ENCODE measurements around the gene CSNK1G3.
"Not testable (repeated sequence)": the region's sequence is repeated elsewhere in the genome, so short reads cannot be mapped to it uniquely, and the experiment has no call there.

The CSNK1G3 gene

GRCh38 chr5:123628860-123629544 is 117.0 kb downstream of the CSNK1G3 start:
- DNase-seq (ENCODE audit: low read depth), result no peak
- no peak for TF ChIP-seq CTCF (IDR thresholded peaks at IDR 0.05; ENCODE audit: low read length, missing control alignments)
- no peak overlapping the region for H3K4me3 ChIP-seq (replicated peaks; ENCODE audit: low read depth, low read length)

DNA sequence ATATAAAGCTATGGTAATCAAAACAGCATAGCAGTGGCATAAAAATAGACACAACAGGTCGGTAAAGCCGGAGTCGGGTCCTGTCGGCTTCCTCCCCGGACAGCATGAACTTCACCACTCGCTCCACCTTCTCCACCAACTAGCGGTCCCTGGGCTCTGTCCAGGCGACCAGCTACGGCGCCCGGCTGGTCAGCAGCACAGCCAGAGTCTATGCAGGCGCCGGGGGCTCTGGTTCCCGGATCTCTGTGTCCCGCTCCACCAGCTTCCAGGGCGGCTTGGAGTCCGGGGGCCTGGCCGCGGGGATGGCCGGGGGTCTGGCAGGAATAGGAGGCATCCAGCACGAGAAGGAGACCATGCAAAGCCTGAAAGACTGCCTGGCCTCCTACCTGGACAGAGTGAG is 124.0 kb downstream of the CSNK1G3 start:
- H3K4me3 ChIP-seq (replicated peaks; ENCODE audit: low read depth, low read length), result no peak overlapping the region
- no peak for DNase-seq (ENCODE audit: low read depth)
- TF ChIP-seq CTCF (IDR thresholded peaks at IDR 0.05; ENCODE audit: low read length, missing control alignments), result no peak

GRCh38 chr5:123637028-123637427 is 125.1 kb downstream of the CSNK1G3 start:
- DNase-seq (ENCODE audit: low read depth); H3K4me3 ChIP-seq (replicated peaks; ENCODE audit: low read depth, low read length): not testable (repeated sequence)

- no peak for DNase-seq (ENCODE audit: low read depth)
These were observed 127.3 kb downstream of the CSNK1G3 start for GRCh38 chr5:123639244-123639643.

DNA sequence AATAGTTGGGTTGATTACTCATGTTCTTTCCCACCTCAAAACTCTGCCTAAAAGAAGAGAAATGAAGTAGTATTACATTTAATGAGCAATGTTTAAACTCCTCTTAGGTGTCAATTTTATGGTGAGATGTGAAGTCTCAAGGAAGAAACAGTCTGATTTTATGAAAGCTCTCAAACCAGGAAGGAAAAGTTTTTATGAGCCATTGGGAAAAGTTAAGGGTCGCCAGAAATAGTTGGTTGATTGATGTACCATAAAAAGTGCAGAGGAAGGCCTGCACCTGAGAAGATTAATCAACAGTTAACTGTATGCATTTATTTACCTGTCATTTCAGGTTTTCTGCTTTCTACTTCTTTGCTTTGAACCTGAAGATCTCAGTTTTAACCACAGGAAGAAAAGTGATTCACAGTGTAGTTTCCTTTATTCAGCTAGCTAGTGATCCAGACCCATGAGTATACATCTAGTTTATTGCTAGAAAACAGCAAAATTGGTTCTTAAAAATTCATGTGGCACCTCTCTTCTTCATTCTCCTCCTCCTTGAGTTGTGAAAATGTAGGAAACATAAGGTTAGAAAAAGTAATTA is 133.1 kb downstream of the CSNK1G3 start:
- DNase-seq (ENCODE audit: low read depth), result no peak
- no peak for TF ChIP-seq CTCF (IDR thresholded peaks at IDR 0.05; ENCODE audit: low read length, missing control alignments)
- H3K4me3 ChIP-seq (replicated peaks; ENCODE audit: low read depth, low read length), result no peak overlapping the region

More at GRCh38 chr5:123639244-123639643, 127.3 kb downstream of the CSNK1G3 start:
- TF ChIP-seq CTCF (IDR thresholded peaks at IDR 0.05; ENCODE audit: low read length, missing control alignments), result no peak
- no peak overlapping the region for H3K4me3 ChIP-seq (replicated peaks; ENCODE audit: low read depth, low read length)

- no peak overlapping the region for H3K4me3 ChIP-seq (replicated peaks; ENCODE audit: low read depth, low read length)
- TF ChIP-seq CTCF (IDR thresholded peaks at IDR 0.05; ENCODE audit: low read length, missing control alignments), result no peak
- DNase-seq (ENCODE audit: low read depth), result no peak
These were observed 135.1 kb downstream of the CSNK1G3 start for GRCh38 chr5:123647066-123647465.

GRCh38 chr5:123651234-123651633 is 139.3 kb downstream of the CSNK1G3 start:
- H3K4me3 ChIP-seq (replicated peaks; ENCODE audit: low read depth, low read length), result no peak overlapping the region
- no peak for TF ChIP-seq CTCF (IDR thresholded peaks at IDR 0.05; ENCODE audit: low read length, missing control alignments)
- DNase-seq (ENCODE audit: low read depth), result no peak

Measured in fibroblast of pulmonary artery (primary cell).